ENCODE measurements around the gene TAF1. TPM values are rescaled to one million over a fixed set of nuclear protein-coding genes. Genes with fewer than 3 reads are reported as not detected.
"Not testable (repeated sequence)": the region's sequence is repeated elsewhere in the genome, so short reads cannot be mapped to it uniquely, and the experiment has no call there.

The TAF1 gene
- total RNA-seq = 59.0 TPM

GRCh38 chrX:71365875-71366673 is at the start of gene TAF1:
TSS of gene TAF1 (plus strand) at chrX:71366357. CDS start at chrX:71366375, 18 bp downstream.
- H3K9me3 ChIP-seq (ENCODE audit: control insufficient read depth in 3 of 3, low read length in 3 of 3) = no peaks in the 10 kb centered on the region
- peaks cover 13 to 23% (median 19%) of the 10 kb centered on the region in 3 donors for H3K4me1 ChIP-seq (ENCODE audit: control insufficient read depth in 3 of 3, insufficient read depth in 3 of 3, low read length in 3 of 3)
- no peaks in the 10 kb centered on the region for H3K27me3 ChIP-seq (ENCODE audit: control insufficient read depth in 3 of 3, insufficient read depth in 3 of 3, low read length in 3 of 3)
- H3K9ac ChIP-seq (ENCODE audit: low read depth in 1 of 3, low read length in 3 of 3) = peak within 1 kb of the TSS; percentile 91 to 95 (median 94)
- peak within 1 kb of the TSS; percentile 98 for H3K27ac ChIP-seq (ENCODE audit: low read depth, low read length)
- peaks cover 4 to 15% (median 7%) of the 10 kb centered on the region in 3 donors for H3K36me3 ChIP-seq (ENCODE audit: control insufficient read depth in 3 of 3, insufficient read depth in 3 of 3, low read length in 3 of 3)
- peak within 1 kb of the TSS; percentile 88 to 95 (median 90) for H3K4me3 ChIP-seq (ENCODE audit: low read length in 3 of 3)

- H3K27me3 ChIP-seq (ENCODE audit: control insufficient read depth in 3 of 3, insufficient read depth in 3 of 3, low read length in 3 of 3); H3K4me1 ChIP-seq (ENCODE audit: control insufficient read depth in 3 of 3, insufficient read depth in 3 of 3, low read length in 3 of 3); H3K27ac ChIP-seq (ENCODE audit: low read depth, low read length); H3K9me3 ChIP-seq (ENCODE audit: control insufficient read depth in 3 of 3, low read length in 3 of 3); H3K36me3 ChIP-seq (ENCODE audit: control insufficient read depth in 3 of 3, insufficient read depth in 3 of 3, low read length in 3 of 3); H3K9ac ChIP-seq (ENCODE audit: low read depth in 1 of 3, low read length in 3 of 3); H3K4me3 ChIP-seq (ENCODE audit: low read length in 3 of 3): not testable (repeated sequence)
Observed at GRCh38 chrX:71316959-71317358, 49.2 kb upstream of the TAF1 start.

GRCh38 chrX:71320126-71320525 is 46.0 kb upstream of the TAF1 start:
- H3K36me3 ChIP-seq (ENCODE audit: control insufficient read depth in 3 of 3, insufficient read depth in 3 of 3, low read length in 3 of 3) = no peaks in the 10 kb centered on the region
- no peaks in the 10 kb centered on the region for H3K27me3 ChIP-seq (ENCODE audit: control insufficient read depth in 3 of 3, insufficient read depth in 3 of 3, low read length in 3 of 3)
- H3K9me3 ChIP-seq (ENCODE audit: control insufficient read depth in 3 of 3, low read length in 3 of 3) = no peaks in the 10 kb centered on the region
- no peaks in the 10 kb centered on the region for H3K4me1 ChIP-seq (ENCODE audit: control insufficient read depth in 3 of 3, insufficient read depth in 3 of 3, low read length in 3 of 3)
- H3K27ac ChIP-seq (ENCODE audit: low read depth, low read length) = no peak overlapping the region
- H3K9ac ChIP-seq (ENCODE audit: low read depth in 1 of 3, low read length in 3 of 3) = no peak overlapping the region
- no peak overlapping the region for H3K4me3 ChIP-seq (ENCODE audit: low read length in 3 of 3)

- H3K27me3 ChIP-seq (ENCODE audit: control insufficient read depth in 3 of 3, insufficient read depth in 3 of 3, low read length in 3 of 3) = no peaks in the 10 kb centered on the region
- no peak overlapping the region for H3K4me3 ChIP-seq (ENCODE audit: low read length in 3 of 3)
- no peak overlapping the region for H3K27ac ChIP-seq (ENCODE audit: low read depth, low read length)
- no peaks in the 10 kb centered on the region for H3K36me3 ChIP-seq (ENCODE audit: control insufficient read depth in 3 of 3, insufficient read depth in 3 of 3, low read length in 3 of 3)
- H3K4me1 ChIP-seq (ENCODE audit: control insufficient read depth in 3 of 3, insufficient read depth in 3 of 3, low read length in 3 of 3) = no peaks in the 10 kb centered on the region
- no peak overlapping the region for H3K9ac ChIP-seq (ENCODE audit: low read depth in 1 of 3, low read length in 3 of 3)
- no peaks in the 10 kb centered on the region for H3K9me3 ChIP-seq (ENCODE audit: control insufficient read depth in 3 of 3, low read length in 3 of 3)
Observed at GRCh38 chrX:71321731-71322130, 44.4 kb upstream of the TAF1 start.

GRCh38 chrX:71324452-71324851 is 41.7 kb upstream of the TAF1 start:
- not testable (repeated sequence) for H3K4me3 ChIP-seq (ENCODE audit: low read length in 3 of 3); H3K27ac ChIP-seq (ENCODE audit: low read depth, low read length); H3K36me3 ChIP-seq (ENCODE audit: control insufficient read depth in 3 of 3, insufficient read depth in 3 of 3, low read length in 3 of 3); H3K4me1 ChIP-seq (ENCODE audit: control insufficient read depth in 3 of 3, insufficient read depth in 3 of 3, low read length in 3 of 3); H3K9me3 ChIP-seq (ENCODE audit: control insufficient read depth in 3 of 3, low read length in 3 of 3); H3K9ac ChIP-seq (ENCODE audit: low read depth in 1 of 3, low read length in 3 of 3); H3K27me3 ChIP-seq (ENCODE audit: control insufficient read depth in 3 of 3, insufficient read depth in 3 of 3, low read length in 3 of 3)

GRCh38 chrX:71326394-71326793 is 39.8 kb upstream of the TAF1 start:
- no peak overlapping the region for H3K27ac ChIP-seq (ENCODE audit: low read depth, low read length)
- H3K4me1 ChIP-seq (ENCODE audit: control insufficient read depth in 3 of 3, insufficient read depth in 3 of 3, low read length in 3 of 3) = no peaks in the 10 kb centered on the region
- no peaks in the 10 kb centered on the region for H3K36me3 ChIP-seq (ENCODE audit: control insufficient read depth in 3 of 3, insufficient read depth in 3 of 3, low read length in 3 of 3)
- no peak overlapping the region for H3K4me3 ChIP-seq (ENCODE audit: low read length in 3 of 3)
- H3K9ac ChIP-seq (ENCODE audit: low read depth in 1 of 3, low read length in 3 of 3) = no peak overlapping the region
- no peaks in the 10 kb centered on the region for H3K9me3 ChIP-seq (ENCODE audit: control insufficient read depth in 3 of 3, low read length in 3 of 3)
- H3K27me3 ChIP-seq (ENCODE audit: control insufficient read depth in 3 of 3, insufficient read depth in 3 of 3, low read length in 3 of 3) = no peaks in the 10 kb centered on the region

- not testable (repeated sequence) for H3K9me3 ChIP-seq (ENCODE audit: control insufficient read depth in 3 of 3, low read length in 3 of 3); H3K4me1 ChIP-seq (ENCODE audit: control insufficient read depth in 3 of 3, insufficient read depth in 3 of 3, low read length in 3 of 3); H3K9ac ChIP-seq (ENCODE audit: low read depth in 1 of 3, low read length in 3 of 3); H3K27ac ChIP-seq (ENCODE audit: low read depth, low read length); H3K27me3 ChIP-seq (ENCODE audit: control insufficient read depth in 3 of 3, insufficient read depth in 3 of 3, low read length in 3 of 3); H3K4me3 ChIP-seq (ENCODE audit: low read length in 3 of 3); H3K36me3 ChIP-seq (ENCODE audit: control insufficient read depth in 3 of 3, insufficient read depth in 3 of 3, low read length in 3 of 3)
Observed at GRCh38 chrX:71349151-71349665, 16.9 kb upstream of the TAF1 start.

GRCh38 chrX:71349867-71350266 is 16.3 kb upstream of the TAF1 start:
- not testable (repeated sequence) for H3K9ac ChIP-seq (ENCODE audit: low read depth in 1 of 3, low read length in 3 of 3); H3K27me3 ChIP-seq (ENCODE audit: control insufficient read depth in 3 of 3, insufficient read depth in 3 of 3, low read length in 3 of 3); H3K4me3 ChIP-seq (ENCODE audit: low read length in 3 of 3); H3K4me1 ChIP-seq (ENCODE audit: control insufficient read depth in 3 of 3, insufficient read depth in 3 of 3, low read length in 3 of 3); H3K27ac ChIP-seq (ENCODE audit: low read depth, low read length); H3K36me3 ChIP-seq (ENCODE audit: control insufficient read depth in 3 of 3, insufficient read depth in 3 of 3, low read length in 3 of 3); H3K9me3 ChIP-seq (ENCODE audit: control insufficient read depth in 3 of 3, low read length in 3 of 3)

- H3K4me3 ChIP-seq (ENCODE audit: low read length in 3 of 3); H3K4me1 ChIP-seq (ENCODE audit: control insufficient read depth in 3 of 3, insufficient read depth in 3 of 3, low read length in 3 of 3); H3K9me3 ChIP-seq (ENCODE audit: control insufficient read depth in 3 of 3, low read length in 3 of 3); H3K9ac ChIP-seq (ENCODE audit: low read depth in 1 of 3, low read length in 3 of 3); H3K36me3 ChIP-seq (ENCODE audit: control insufficient read depth in 3 of 3, insufficient read depth in 3 of 3, low read length in 3 of 3); H3K27me3 ChIP-seq (ENCODE audit: control insufficient read depth in 3 of 3, insufficient read depth in 3 of 3, low read length in 3 of 3); H3K27ac ChIP-seq (ENCODE audit: low read depth, low read length): not testable (repeated sequence)
Observed at GRCh38 chrX:71352439-71352838, 13.7 kb upstream of the TAF1 start.

- H3K27ac ChIP-seq (ENCODE audit: low read depth, low read length) = no peak overlapping the region
- H3K36me3 ChIP-seq (ENCODE audit: control insufficient read depth in 3 of 3, insufficient read depth in 3 of 3, low read length in 3 of 3) = peaks cover 0 to 7% (median 2%) of the 10 kb centered on the region in 3 donors
- no peaks in the 10 kb centered on the region for H3K27me3 ChIP-seq (ENCODE audit: control insufficient read depth in 3 of 3, insufficient read depth in 3 of 3, low read length in 3 of 3)
- no peaks in the 10 kb centered on the region for H3K9me3 ChIP-seq (ENCODE audit: control insufficient read depth in 3 of 3, low read length in 3 of 3)
- H3K4me1 ChIP-seq (ENCODE audit: control insufficient read depth in 3 of 3, insufficient read depth in 3 of 3, low read length in 3 of 3) = peaks cover 11 to 19% (median 19%) of the 10 kb centered on the region in 3 donors
- H3K4me3 ChIP-seq (ENCODE audit: low read length in 3 of 3) = no peak overlapping the region
- H3K9ac ChIP-seq (ENCODE audit: low read depth in 1 of 3, low read length in 3 of 3) = no peak overlapping the region
Observed at GRCh38 chrX:71364221-71364620, 1.9 kb upstream of the TAF1 start.

Data from skeletal muscle tissue (tissue), 4 donors.